Fibroblast of skin of left quadriceps (primary cell): ENCODE results near the gene FAM209B.
"Not testable (repeated sequence)": the region's sequence is repeated elsewhere in the genome, so short reads cannot be mapped to it uniquely, and the experiment has no call there.

ENCODE experiments used
- DNase-seq, 2 experiments: peaks; one replicate each; pipeline ENCODE4 v3.0.0-alpha.2; 2013; ENCODE audit warnings: low read depth in 2 of 2

Gene FAM209B, protein sequence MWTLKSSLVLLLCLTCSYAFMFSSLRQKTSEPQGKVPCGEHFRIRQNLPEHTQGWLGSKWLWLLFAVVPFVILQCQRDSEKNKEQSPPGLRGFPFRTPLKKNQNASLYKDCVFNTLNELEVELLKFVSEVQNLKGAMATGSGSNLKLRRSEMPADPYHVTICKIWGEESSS

GRCh38 chr20:56532946-56533345 is at the start of gene FAM209B:
FAM209B (plus strand) TSS chr20:56533246; CDS start chr20:56533342, 96 bp downstream.
- DNase-seq: not testable (repeated sequence)

DNA sequence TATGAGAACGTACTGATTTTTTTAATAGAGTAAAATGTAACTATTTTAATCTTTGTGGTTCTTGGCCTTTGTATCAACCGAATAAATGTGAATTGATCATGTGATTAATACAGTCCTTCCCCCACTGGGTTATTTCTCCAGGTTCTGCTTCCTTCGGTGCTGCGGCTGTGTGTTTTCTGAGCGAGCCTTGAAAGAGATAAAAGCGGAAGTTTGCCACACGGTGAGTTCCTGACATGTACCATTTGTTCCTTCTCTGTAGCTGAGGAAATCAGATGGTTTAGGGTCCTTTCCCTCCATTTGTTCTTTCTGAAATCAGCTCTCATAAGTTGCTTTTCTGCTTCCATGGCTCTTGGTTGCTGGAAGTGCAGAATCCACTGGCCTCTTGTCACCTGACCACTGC is 49.1 kb upstream of the FAM209B start:
- no peak for DNase-seq

DNA sequence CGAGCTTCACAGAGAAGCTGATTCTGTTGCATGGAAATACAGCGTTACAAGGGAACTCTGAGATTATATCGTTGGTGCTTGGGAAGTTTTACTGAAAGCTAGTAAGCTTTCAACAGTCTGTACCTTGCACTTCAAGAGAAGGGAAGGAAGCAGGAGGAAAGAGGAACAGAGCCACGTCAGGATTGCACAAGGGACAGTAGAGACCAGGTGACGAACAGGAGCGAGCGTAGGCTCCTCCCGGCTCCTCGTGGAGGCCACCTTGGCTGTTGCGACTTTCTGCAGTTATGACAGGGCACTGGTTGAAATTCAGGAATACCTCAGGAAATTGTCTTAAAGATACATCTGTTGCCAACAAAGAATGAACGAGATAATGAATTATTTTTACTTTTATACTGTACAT is 45.8 kb upstream of the FAM209B start:
- no peak for DNase-seq

DNA sequence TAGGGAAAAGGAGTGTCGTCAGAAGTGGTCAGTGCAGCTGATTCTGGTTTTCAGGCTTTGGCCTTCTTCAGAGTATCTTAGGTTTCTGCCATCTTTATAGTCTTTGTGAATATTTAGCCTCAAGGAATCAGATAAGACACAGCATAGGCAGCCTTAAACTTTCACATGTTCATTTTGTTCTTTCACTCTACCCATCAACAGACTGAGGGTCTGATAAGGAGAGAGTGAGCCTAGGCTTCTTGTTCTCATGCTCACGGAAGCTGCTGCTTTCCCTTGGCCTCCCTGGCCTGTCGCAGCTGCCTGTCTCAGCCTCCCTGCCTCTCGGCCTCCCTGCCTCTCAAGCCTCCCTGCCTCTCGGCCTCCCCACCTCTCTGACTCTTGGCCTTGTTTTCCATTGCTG is 44.5 kb upstream of the FAM209B start:
- no peak for DNase-seq

- no peak for DNase-seq
These were observed 31.9 kb upstream of the FAM209B start for GRCh38 chr20:56501116-56501515.

DNA sequence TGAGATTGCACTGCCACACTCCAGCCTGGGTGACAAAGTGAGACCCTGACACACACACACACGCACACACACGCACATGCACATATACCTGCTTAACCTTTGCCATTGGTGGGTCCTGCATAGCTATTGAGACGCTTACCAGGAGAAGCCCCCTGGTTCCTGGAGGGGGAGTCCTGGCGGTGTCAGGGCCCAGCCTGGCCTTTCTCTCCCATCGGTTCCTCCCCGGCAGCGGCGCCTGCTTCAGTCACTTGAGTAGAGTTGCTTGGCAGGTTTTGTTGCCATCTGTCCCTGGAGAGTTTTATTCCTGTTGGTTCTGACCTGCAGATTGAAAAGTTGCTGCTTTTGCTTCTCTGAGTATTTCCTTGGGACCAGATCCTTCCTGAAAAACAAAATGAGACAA is 29.1 kb upstream of the FAM209B start:
- DNase-seq: no peak

DNA sequence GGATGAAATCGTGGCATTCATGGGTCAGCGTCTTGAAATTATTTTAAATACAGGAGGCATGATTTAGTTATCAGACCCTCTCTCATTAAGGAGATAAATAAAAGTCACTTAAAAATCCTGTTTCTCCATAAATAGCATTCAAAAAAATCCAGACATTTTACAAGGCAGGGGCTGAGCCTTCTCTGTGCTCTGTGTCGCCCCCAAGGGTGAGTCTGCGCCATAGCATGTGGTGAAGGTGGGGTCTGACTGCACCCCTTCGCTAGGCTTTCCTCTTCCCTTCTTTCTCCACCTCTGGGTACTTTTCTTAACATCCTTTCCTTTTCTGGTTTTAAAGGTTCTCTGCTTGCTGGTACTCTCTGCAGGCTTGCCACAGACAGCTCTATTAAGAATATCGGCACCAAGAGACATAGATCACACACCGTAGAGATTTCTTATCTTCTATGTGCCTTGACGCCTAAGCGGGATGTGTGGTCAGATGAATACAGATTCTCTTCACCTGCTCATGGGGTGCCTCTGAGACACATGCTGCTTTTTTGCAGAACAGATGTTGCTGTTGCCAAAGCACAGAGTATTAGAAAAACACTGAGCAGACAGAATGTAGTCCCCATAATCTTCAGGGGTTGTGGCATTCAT is 28.6 kb upstream of the FAM209B start:
- DNase-seq: no peak

DNA sequence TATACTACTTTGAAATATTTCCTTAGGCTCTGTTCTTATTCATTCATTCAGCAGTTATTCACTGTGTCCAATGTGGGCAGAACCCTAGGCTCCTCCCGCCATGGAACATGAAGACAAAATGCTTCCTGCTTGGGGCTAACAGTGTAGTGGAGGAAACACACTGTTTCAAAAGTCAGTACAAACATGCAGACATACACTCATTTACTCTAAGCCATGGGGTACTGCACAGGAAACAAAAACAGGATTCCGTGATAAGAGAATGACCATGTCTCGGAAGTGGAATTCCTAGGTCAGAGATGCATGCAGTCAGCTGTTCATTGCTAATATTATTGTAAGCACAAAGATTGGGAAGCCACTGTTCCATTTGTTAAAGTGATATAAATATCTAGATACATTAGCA is 26.9 kb upstream of the FAM209B start:
- no peak for DNase-seq

DNA sequence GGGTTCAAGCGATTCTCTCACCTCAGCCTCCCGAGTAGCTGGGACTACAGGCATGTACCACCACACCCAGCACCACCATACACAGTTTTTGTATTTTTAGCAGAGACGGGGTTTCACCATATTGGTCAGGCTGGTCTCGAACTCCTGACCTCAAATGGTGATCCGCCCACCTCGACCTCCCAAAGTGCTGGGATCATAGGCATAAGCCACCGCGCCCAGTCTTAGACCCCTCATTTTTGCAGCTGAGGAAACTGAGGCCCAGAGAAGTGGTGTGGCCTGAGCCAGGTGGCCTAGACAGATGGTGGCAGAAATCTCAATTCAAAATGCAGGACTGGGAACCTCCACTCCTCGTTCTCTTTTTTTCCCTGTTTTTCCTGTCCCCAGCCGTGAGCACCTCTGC is 21.1 kb upstream of the FAM209B start:
- no peak for DNase-seq

DNA sequence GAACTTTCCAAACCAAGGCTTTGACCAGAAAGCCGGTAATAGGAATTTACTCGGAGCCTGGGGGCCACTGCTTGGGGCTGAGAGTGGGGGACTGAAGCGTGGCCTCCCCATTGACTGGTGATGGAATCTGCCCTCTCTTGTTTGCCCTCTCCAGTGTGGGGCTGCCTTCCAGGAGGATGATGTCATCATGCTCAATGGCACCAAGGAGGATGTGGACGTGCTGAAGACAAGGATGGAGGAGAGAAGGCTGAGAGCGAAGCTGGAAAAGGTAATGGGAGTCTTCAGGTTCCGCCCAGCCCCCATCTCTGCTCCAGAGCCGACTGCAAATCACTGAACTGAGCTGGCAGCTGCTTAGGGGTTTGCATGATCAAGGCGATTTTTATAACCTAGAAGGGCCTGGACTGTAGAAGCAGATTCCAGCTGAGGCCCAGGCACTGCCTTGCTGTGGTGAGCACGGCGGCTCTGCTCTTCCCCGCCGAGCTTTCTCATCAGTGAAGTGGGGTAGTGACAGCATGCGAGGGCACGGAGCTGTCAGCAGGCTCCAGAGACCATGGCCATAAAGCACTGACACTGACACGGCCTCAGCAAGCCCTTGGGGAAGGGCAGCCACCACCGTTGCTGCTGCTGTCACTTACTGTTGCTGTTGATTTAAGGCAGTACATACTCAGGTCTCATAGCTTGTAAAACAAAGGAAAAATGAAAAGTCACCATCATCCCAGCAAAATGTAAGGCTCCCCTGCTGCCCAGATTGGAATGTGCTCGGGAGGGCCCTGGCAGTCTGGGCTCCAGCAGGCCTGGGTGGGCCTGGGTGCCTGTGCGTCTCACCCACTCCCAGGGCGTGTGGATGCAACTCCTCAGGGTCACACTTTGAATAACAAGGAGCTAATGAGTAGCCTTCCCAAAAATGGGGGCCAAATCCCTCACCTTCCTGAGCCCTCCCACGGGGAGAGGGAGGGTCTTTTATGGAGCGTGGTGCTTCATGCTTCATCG is 19.6 kb upstream of the FAM209B start:
- DNase-seq: no peak

GRCh38 chr20:56516631-56517030 is 16.4 kb upstream of the FAM209B start:
- DNase-seq: no peak

DNA sequence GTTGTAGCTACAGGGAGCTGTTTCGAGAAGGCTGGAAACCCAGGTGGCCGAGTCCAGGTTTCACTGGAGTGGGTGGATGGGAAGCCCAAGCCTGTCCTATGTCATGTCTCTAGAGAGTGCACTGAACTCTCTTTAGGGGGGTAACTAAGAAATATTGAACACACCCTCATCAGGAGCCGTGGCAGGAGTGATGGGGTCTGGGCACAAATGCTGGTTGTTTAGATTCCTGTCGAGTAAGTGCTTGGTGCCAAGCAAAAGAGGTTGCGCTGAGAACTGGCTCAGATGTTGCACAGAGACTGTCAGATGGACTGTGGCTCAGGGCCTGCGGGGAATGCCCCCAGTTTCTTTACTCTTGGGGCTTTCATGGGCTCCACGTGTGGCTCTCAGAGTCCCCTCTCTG is 15.8 kb upstream of the FAM209B start:
- DNase-seq: no peak

GRCh38 chr20:56517641-56518040 is 15.4 kb upstream of the FAM209B start:
- no peak for DNase-seq

DNA sequence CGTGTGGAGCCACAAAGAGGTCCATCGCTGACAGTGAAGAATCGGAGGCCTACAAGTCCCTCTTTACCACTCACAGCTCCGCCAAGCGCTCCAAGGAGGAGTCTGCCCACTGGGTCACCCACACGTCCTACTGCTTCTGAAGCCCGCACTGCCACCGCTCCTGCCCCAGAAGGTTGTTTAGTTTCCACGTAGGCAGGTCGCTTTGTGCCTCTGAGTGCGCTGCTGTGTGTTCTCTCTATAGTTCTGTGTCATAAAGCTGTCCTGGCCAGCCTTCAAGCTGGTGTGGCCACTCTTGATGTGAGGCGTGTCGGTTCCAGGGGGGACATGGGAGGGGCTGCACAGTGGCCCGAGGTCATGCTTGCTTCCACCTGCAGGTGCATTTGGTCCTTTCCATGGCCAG is 14.9 kb upstream of the FAM209B start:
- no peak for DNase-seq

GRCh38 chr20:56518721-56519398 is 14.2 kb upstream of the FAM209B start:
- no peak for DNase-seq

DNA sequence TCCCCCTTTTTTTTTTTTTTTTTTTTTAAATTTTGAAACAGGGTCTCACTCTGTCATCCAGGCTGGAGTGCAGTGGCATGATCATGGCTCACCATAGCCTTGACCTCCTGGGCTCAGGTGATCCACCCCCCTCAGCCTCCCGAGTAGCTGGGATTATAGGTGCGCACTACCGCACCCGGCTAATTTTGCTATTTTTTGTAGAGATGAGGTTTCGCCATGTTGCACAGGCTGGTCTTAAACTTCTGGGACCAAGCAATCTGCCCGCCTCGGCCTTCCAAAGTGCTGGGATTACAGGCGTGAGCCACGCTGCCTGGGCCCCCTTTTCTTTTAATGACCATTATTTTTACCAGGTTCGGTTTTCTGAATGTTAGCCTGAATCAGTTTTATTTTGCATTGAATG is 13.5 kb upstream of the FAM209B start:
- DNase-seq: no peak

DNA sequence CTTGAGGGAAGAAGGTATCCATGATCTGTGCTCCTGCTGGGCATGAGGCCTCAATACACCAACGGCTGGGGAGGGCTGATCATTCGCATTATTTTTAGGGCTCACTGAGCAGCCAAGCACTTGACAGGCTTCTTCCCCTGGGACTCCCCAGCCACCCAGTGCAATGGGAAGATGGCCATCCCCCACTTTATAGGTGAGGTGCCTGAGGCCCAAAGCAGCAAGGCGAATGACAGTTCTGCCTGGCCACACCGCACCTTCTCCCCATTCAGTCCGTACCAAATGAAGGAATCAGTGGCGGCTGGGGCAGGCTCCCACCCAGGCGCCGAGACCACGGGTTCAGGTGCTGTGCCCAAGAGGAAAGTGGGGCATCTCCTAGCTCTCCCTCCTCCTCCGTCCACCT is 12.9 kb upstream of the FAM209B start:
- no peak for DNase-seq

- not testable (repeated sequence) for DNase-seq
These were observed 12.2 kb upstream of the FAM209B start for GRCh38 chr20:56520746-56521354.

GRCh38 chr20:56522311-56522710 is 10.7 kb upstream of the FAM209B start:
- DNase-seq: no peak

- DNase-seq: not testable (repeated sequence)
These were observed 8.6 kb upstream of the FAM209B start, which contains the start of gene FAM209A for GRCh38 chr20:56524444-56524843. FAM209A (plus strand) TSS chr20:56524744; CDS start chr20:56524809, 65 bp downstream.

DNA sequence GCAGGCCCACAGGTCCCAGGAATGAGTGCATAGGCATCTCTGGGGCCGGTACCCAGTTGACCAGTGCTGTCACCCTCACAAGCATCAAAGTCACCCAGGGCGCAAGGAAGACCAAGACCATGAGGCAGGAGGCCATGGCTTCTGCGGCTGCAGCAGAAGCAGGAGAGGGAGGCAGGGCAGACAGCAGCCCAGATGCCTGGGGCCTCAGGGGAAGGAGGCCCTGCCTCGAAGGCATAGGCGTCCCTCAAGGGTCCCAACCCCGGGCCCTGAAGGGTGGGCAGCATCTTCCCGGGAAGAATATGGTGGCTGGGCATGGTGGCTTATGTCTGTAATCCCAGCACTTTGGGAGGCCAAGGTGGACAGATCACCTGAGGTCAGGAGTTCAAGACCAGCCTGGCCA is 5.5 kb upstream of the FAM209B start:
- no peak for DNase-seq

GRCh38 chr20:56537997-56538396 is 5.0 kb downstream of the FAM209B start:
- DNase-seq: no peak
